GM18951 (cell line): Measurements from ENCODE around the gene KCNB1.

Experiments
- POLR2A ChIP-seq: IDR thresholded peaks from 4 replicates; pipeline ENCODE4 v1.6.1; 2011; ENCODE audit warnings: mild to moderate bottlenecking; ENCODE audit not compliant: insufficient read length, insufficient read depth; ENCODE audit errors: extremely low read depth
- in situ Hi-C: fragments of 300-500 bp; cut with MboI; formaldehyde crosslinking; loops from one replicate; pipeline ENCODE4 v1.12.0; 2022; ENCODE audit warnings: low sequenced_read_pairs, mixed read lengths, inconsistent platforms; ENCODE audit not compliant: unreplicated experiment

Gene KCNB1

GRCh38 chr20:49482621-49483017, at the start of gene KCNB1:
Gene KCNB1, minus strand, starts transcription at chr20:49482668. Its CDS starts 188 bp downstream, at chr20:49482480.
- in situ Hi-C loops = no loop called here
- TF ChIP-seq POLR2A = no peak

DNA sequence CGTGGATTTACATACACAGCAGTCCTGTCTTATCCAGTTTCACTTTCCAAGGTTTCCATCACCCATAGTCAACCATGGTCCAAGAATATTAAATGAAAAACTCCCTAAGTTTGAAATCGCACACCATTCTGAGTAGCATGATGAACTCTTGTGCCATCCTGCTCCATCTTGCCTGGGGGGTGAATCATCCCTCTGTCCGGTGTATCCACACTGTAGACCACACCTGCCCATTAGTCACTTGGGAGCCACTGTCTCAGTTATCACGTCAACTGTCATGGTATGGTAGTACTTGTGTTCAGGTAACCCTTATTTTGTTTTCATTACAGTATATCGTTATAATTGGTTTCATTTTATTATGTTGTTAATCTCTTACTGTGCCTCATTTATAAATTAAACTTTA, 47.0 kb upstream of the KCNB1 start:
- no peak for TF ChIP-seq POLR2A
- in situ Hi-C loops = no loop called here

DNA sequence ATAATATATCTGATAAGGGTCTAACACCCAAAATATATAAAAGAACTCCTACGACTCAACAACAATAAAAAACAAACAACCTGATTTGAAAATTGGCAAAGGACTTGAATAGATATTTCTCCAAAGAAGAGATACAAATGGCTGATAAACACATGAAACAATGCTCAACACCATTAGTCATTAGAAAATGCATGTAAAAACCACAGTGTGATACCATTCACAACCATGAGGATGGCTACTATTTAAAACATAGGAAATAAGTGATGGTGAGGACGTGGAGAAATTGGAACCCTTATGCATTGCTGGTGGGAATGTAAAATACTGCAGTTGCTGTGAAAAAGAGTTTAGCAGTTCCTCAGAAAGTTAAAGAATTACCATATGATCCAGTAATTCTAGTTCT, 44.1 kb upstream of the KCNB1 start:
- no peak for TF ChIP-seq POLR2A
- in situ Hi-C loops = no loop called here

DNA sequence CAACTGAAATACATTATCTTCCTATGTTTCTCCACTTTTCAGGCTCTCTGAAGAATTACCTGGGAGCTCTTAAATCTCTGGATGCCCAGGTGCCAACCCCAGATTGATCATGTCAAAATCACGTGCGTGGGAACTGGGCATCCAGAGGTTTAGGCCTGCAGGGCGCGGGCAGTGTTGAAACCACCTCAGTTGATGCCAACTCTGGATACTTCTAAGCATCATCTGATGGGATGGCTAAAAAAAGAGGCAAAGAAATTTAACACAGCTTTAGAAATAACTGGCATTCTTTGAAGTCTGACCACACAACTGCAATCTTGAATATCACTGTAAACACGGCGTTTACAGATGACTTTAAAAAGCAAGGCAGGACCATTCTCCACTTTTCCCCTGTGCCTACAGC, 43.6 kb upstream of the KCNB1 start:
- TF ChIP-seq POLR2A = no peak
- in situ Hi-C loops = no loop called here

GRCh38 chr20:49523767-49524360, 41.4 kb upstream of the KCNB1 start:
- in situ Hi-C loops = loop anchor here (25.0 kb wide), 1 partner anchor 187 kb away; no protein-coding TSS in a partner anchor
- no peak for TF ChIP-seq POLR2A

DNA sequence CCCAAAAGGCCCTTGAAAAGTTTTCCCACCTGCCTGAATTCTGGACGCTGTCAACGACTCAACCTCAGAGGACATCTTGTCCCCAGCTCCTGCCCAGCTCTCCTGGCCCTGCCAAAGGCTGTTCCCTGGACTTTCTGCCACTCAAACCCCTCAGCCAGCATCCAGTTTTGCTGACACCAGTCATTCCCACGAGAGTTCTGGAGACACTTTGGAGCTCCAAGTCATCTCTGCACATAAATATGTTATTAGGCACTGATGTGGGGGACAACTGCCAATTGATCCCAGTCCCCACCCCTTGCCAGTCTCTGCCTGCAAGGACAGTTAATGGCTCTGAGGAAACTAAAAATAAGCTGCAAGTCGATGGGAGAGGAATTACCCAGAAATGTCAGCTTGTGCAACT, 38.9 kb upstream of the KCNB1 start:
- no peak for TF ChIP-seq POLR2A
- in situ Hi-C loops = loop anchor here (25.0 kb wide), 1 partner anchor 184 kb away; no protein-coding TSS in a partner anchor

- TF ChIP-seq POLR2A = no peak
- in situ Hi-C loops = loop anchor here (25.0 kb wide), 1 partner anchor 183 kb away; no protein-coding TSS in a partner anchor
Observed at GRCh38 chr20:49519777-49520359, 37.4 kb upstream of the KCNB1 start.

DNA sequence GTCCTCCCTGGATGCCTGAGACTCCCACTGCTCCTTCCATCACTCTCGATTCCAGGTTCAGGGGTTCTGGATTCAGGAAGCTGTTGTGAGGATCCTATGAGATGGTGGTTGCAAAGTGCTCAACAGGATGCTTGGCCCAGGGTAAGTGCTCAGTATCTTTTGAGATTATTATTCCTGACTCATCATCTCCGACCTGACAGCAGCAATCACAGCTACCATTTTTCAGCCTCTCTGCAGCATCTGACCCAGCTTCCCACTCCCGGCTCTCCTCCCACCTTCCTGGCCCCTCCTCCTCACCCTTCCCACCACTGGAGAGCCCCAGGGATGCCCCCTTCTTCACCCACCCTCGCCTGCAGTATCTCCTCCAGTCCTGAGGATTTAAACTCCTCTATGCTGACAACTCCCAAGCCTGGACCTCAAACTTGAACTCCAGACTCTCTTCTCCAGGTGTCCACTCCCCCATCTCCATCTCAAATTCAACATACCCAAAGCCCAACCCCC, 36.8 kb upstream of the KCNB1 start:
- no peak for TF ChIP-seq POLR2A
- in situ Hi-C loops = loop anchor here (25.0 kb wide), 1 partner anchor 182 kb away; no protein-coding TSS in a partner anchor

DNA sequence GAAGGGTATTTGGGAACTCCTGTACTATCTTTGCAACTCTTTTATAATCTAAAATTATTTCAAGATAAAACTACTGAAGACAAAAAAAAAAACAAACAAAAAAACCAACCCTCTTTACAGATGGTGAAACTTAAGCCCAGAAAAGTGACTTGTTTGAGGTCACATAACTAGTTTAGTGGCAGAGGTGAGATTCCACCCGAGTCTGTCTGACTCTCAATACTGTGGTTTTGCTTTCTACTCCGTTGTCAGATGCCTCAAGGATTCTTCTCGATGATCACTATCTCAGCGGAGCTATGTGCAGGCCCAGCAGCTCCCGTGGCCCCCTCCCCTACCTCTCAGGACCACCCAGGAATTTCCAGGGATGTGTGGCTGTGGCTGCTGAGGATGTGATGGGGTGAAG, 36.1 kb upstream of the KCNB1 start:
- in situ Hi-C loops = loop anchor here (25.0 kb wide), 1 partner anchor 181 kb away; no protein-coding TSS in a partner anchor
- no peak for TF ChIP-seq POLR2A

DNA sequence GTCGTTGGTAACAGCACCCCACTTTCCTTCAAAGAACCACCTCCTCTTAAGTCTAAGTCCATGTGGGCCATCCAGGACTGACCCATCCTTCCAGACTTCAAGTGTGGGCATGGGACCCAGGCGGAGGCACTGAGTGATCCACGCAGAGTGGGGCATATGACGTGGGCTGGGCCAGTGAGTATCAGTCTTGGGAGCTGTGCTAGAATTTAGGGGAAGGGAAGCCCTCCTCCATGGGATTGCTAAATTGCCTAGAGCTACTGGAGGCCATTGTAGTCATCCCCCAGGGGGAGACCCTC, 35.3 kb upstream of the KCNB1 start:
- TF ChIP-seq POLR2A = no peak
- in situ Hi-C loops = loop anchor here (25.0 kb wide), 1 partner anchor 180 kb away; no protein-coding TSS in a partner anchor

GRCh38 chr20:49516916-49517804, 34.7 kb upstream of the KCNB1 start:
- in situ Hi-C loops = loop anchor here (25.0 kb wide), 1 partner anchor 180 kb away; no protein-coding TSS in a partner anchor
- no peak for TF ChIP-seq POLR2A

GRCh38 chr20:49515586-49515985, 33.1 kb upstream of the KCNB1 start:
- TF ChIP-seq POLR2A = no peak
- in situ Hi-C loops = loop anchor here (25.0 kb wide), 1 partner anchor 178 kb away; no protein-coding TSS in a partner anchor

DNA sequence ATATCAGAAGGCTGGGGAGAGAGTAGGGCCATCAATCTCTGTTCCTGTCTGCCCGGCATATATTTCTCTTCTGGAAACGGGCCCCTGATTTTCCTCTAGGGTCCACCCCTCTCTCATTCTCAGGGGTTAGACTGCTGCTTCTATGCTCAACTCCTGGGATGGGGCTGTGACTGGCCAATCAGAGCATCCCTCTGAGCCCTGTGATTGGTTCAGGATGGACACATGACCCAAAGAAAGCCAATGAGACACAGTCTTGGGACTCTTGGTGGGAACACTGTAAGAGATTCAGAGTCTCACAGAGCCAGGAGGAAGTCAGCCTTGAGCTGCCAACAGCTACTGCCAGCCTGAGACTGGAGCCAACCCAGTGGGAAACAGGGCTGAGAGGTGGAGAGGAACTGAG, 31.0 kb upstream of the KCNB1 start:
- no peak for TF ChIP-seq POLR2A
- in situ Hi-C loops = loop anchor here (25.0 kb wide), 1 partner anchor 176 kb away; no protein-coding TSS in a partner anchor
